Neural crest cell (in vitro differentiated cells): Measurements from ENCODE around the gene RNF121. TPM values are rescaled to one million over a fixed set of nuclear protein-coding genes. Genes with fewer than 3 reads are reported as not detected.

Experiments
- DNase-seq: peaks from one replicate; pipeline ENCODE4 v3.0.0; 2021; ENCODE audit warnings: low read depth, mixed read lengths, low spot score
- H3K27ac Mint-ChIP-seq: one replicate; pipeline ENCODE4 v1.8.0; 2021; ENCODE audit warnings: mild to moderate bottlenecking, mixed read lengths; ENCODE audit not compliant: unreplicated experiment
- H3K27me3 Mint-ChIP-seq: 2 replicates; pipeline ENCODE4 v1.8.0; 2021; ENCODE audit warnings: low read depth, mild to moderate bottlenecking, mixed read lengths
- H3K36me3 Mint-ChIP-seq: 2 replicates; pipeline ENCODE4 v1.8.0; 2021; ENCODE audit warnings: low read depth, mild to moderate bottlenecking, mixed read lengths
- H3K4me1 Mint-ChIP-seq: 2 replicates; pipeline ENCODE4 v1.8.0; 2021; ENCODE audit warnings: mixed read lengths
- H3K4me3 Mint-ChIP-seq: one replicate; pipeline ENCODE4 v1.8.0; 2021; ENCODE audit warnings: mild to moderate bottlenecking, mixed read lengths
- H3K9me3 Mint-ChIP-seq: 2 replicates; pipeline ENCODE4 v1.8.0; 2021; ENCODE audit warnings: mixed read lengths
- CTCF ChIP-seq: fragments of 200-600 bp; sonication (generic); conservative IDR thresholded peaks from 2 replicates; pipeline ENCODE4 v1.5.0; 2021; ENCODE audit warnings: antibody characterized with exemption, mild to moderate bottlenecking
- total RNA-seq: library from RNA; stranded (reverse); gene quantifications from 2 replicates; pipeline ENCODE4 v1.2.1, GENCODE V29; 2021

RNF121 gene
- total RNA-seq, 1 donor from 2014 or later, result 48.8 TPM

- H3K4me1 Mint-ChIP-seq, result no peaks in the 10 kb centered on the region
- no peak for DNase-seq
- peaks cover 6% of the 10 kb centered on the region for H3K27me3 Mint-ChIP-seq
Measured at GRCh38 chr11:71995726-71996291, 67.0 kb downstream of the RNF121 start.

GRCh38 chr11:71996517-71996916 is 67.7 kb downstream of the RNF121 start:
- no peak for TF ChIP-seq CTCF
- H3K27ac Mint-ChIP-seq, result no peak overlapping the region
- peaks cover 13% of the 10 kb centered on the region for H3K36me3 Mint-ChIP-seq
- no peaks in the 10 kb centered on the region for H3K4me1 Mint-ChIP-seq
- DNase-seq, result no peak
- peaks cover 6% of the 10 kb centered on the region for H3K27me3 Mint-ChIP-seq
- peak overlapping the region; percentile 27 for H3K4me3 Mint-ChIP-seq
- H3K9me3 Mint-ChIP-seq, result no peaks in the 10 kb centered on the region

More at GRCh38 chr11:71995726-71996291, 67.0 kb downstream of the RNF121 start:
- no peak overlapping the region for H3K27ac Mint-ChIP-seq
- no peaks in the 10 kb centered on the region for H3K9me3 Mint-ChIP-seq
- peaks cover 13% of the 10 kb centered on the region for H3K36me3 Mint-ChIP-seq
- TF ChIP-seq CTCF, result no peak
- peak overlapping the region; percentile 23 for H3K4me3 Mint-ChIP-seq

GRCh38 chr11:71996946-71997345 is 68.1 kb downstream of the RNF121 start:
- DNase-seq, result no peak
- no peaks in the 10 kb centered on the region for H3K9me3 Mint-ChIP-seq
- H3K4me3 Mint-ChIP-seq, result peak overlapping the region; percentile 27
- no peak overlapping the region for H3K27ac Mint-ChIP-seq
- H3K4me1 Mint-ChIP-seq, result peaks cover 3% of the 10 kb centered on the region
- no peak for TF ChIP-seq CTCF
- peaks cover 9% of the 10 kb centered on the region for H3K27me3 Mint-ChIP-seq
- peaks cover 15% of the 10 kb centered on the region for H3K36me3 Mint-ChIP-seq

- no peak for DNase-seq
- Mint-ChIP-seq H3K27ac (no peak overlapping the region), H3K27me3 (peaks cover 9% of the 10 kb centered on the region), H3K9me3 (no peaks in the 10 kb centered on the region), H3K36me3 (peaks cover 17% of the 10 kb centered on the region), H3K4me1 (peaks cover 6% of the 10 kb centered on the region), H3K4me3 (no peak overlapping the region)
- TF ChIP-seq CTCF, result no peak
Measured at GRCh38 chr11:71997594-71997993, 68.7 kb downstream of the RNF121 start.

GRCh38 chr11:71998061-71998460 is 69.2 kb downstream of the RNF121 start:
- peak overlapping the region; percentile 59 for H3K4me3 Mint-ChIP-seq
- H3K27ac Mint-ChIP-seq, result peak overlapping the region; percentile 82
- TF ChIP-seq CTCF, result no peak
- peaks cover 9% of the 10 kb centered on the region for H3K27me3 Mint-ChIP-seq
- H3K9me3 Mint-ChIP-seq, result no peaks in the 10 kb centered on the region
- H3K36me3 Mint-ChIP-seq, result peaks cover 16% of the 10 kb centered on the region
- DNase-seq, result no peak
- H3K4me1 Mint-ChIP-seq, result peaks cover 6% of the 10 kb centered on the region
